GM18520 (cell line): ENCODE results near the gene NRG2.

Experiments
- ATAC-seq: cut with Tn5 transposase; IDR thresholded peaks from one replicate; pipeline ENCODE4 v1.9.1; 2021; ENCODE audit not compliant: unreplicated experiment

The NRG2 gene

DNA sequence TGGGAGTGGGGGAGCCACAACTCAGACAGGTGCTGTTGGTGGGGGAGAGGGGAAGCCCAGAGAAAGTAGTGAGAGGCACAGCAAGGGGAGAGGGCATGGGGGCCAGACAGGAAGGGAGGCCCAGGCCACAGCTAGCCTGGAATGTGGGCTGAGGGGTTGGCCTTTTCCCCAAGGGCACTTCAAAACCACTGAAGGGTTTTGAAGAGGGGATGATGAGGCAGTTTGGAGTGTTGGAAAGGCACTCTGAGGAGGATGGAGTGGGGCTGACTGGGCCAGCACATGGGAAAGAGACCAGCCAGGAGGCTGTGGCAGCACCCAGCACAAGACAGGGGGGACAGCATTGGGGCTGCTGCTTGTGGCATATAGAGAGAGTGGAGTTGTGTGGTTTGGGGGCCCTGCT is 243.7 kb downstream of the NRG2 start:
- no peak for ATAC-seq

- ATAC-seq = no peak
Measured at GRCh38 chr5:139798883-139799282, 244.2 kb downstream of the NRG2 start.

DNA sequence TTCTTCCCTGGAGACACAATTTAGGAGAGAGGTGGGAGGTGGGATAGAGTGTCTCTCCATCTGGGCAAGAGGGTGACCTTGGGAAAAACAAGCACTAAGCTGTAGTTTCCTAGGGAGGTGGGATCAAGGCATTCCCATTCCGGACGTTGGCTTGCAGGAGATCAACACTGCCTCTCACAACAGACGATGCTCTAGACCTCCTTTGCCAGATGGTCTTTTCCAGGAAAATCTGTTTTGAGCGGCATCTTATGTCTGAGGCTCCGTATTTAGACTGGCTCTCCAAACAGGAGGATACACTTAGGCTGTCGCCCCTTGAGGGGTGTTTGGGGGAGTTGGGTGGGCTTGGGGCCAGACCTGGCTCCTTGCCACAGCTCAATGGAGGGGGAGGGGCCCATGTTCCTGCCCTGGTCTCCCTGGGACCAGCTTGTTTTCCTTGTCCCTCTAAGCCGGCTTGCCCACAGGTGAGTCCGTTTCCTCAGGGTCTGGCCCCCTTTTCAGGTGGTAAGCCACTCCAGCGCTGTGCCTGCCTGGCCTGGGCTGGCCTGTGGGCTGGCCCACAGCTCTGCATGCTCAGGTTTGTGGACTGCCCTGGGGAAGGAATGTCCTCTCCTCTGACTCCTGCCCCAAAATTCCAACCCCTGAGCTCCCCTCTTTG is 245.1 kb downstream of the NRG2 start:
- ATAC-seq = no peak

GRCh38 chr5:139797335-139797734 is 245.8 kb downstream of the NRG2 start:
- ATAC-seq = no peak
